ENCODE measurements around the gene NAGK. TPM values are rescaled to one million over a fixed set of nuclear protein-coding genes. Genes with fewer than 3 reads are reported as not detected.
A peak's percentile ranks its signal among the peaks of the same experiment; 100 is the strongest.
"Not testable (repeated sequence)": the region's sequence is repeated elsewhere in the genome, so short reads cannot be mapped to it uniquely, and the experiment has no call there.

Gene NAGK
- 10 to 100 TPM; 17.2 to 69.0 (median 55.1) TPM for total RNA-seq

GRCh38 chr2:71068218-71069035, at the start of gene NAGK:
NAGK (plus strand) TSS chr2:71068648; CDS start chr2:71068684, 36 bp downstream.
- Histone ChIP-seq H3K27ac (peak within 1 kb of the TSS; percentile 95 to 97), H3K9me3 (no peaks in the 10 kb centered on the region), H3K4me1 (peaks cover 0 to 5% of the 10 kb centered on the region in 2 donors), H3K4me3 (peak within 1 kb of the TSS; percentile 70 to 98), H3K36me3 (no peaks in the 10 kb centered on the region), H3K27me3 (no peaks in the 10 kb centered on the region)
- TF ChIP-seq POLR2A (IDR thresholded peaks at IDR 0.05): peak; percentile 99 to 100
- peak in 2 of 4 experiments; percentile 29 to 33 for TF ChIP-seq CTCF (IDR thresholded peaks at IDR 0.05)
- DNase-seq: peak; percentile 95 to 96
- intact Hi-C loops (cut with DNase I; ENCODE audit: low total_unique reads): no loop called here

GRCh38 chr2:71019989-71020388, 48.5 kb upstream of the NAGK start:
- H3K4me3 ChIP-seq; DNase-seq; H3K27me3 ChIP-seq; H3K9me3 ChIP-seq; H3K36me3 ChIP-seq; H3K27ac ChIP-seq; intact Hi-C loops (cut with DNase I; ENCODE audit: low total_unique reads); H3K4me1 ChIP-seq: not testable (repeated sequence)

- H3K4me3 ChIP-seq; H3K36me3 ChIP-seq; intact Hi-C loops (cut with DNase I; ENCODE audit: low total_unique reads); H3K27ac ChIP-seq; H3K27me3 ChIP-seq; H3K4me1 ChIP-seq; H3K9me3 ChIP-seq; DNase-seq: not testable (repeated sequence)
Measured at GRCh38 chr2:71021394-71021793, 47.1 kb upstream of the NAGK start.

GRCh38 chr2:71023553-71024243, 44.8 kb upstream of the NAGK start:
- H3K36me3 ChIP-seq, DNase-seq: not testable (repeated sequence)

GRCh38 chr2:71036296-71036695, 32.2 kb upstream of the NAGK start:
- H3K4me1 ChIP-seq; H3K36me3 ChIP-seq; intact Hi-C loops (cut with DNase I; ENCODE audit: low total_unique reads); DNase-seq; H3K27me3 ChIP-seq; H3K4me3 ChIP-seq; H3K27ac ChIP-seq; H3K9me3 ChIP-seq: not testable (repeated sequence)

More at GRCh38 chr2:71023553-71024243, 44.8 kb upstream of the NAGK start:
- intact Hi-C loops (cut with DNase I; ENCODE audit: low total_unique reads); H3K27me3 ChIP-seq; H3K4me3 ChIP-seq; H3K27ac ChIP-seq; H3K4me1 ChIP-seq; H3K9me3 ChIP-seq: not testable (repeated sequence)

- H3K36me3 ChIP-seq: no peaks in the 10 kb centered on the region
- no peak overlapping the region for H3K27ac ChIP-seq
- no peaks in the 10 kb centered on the region for H3K4me1 ChIP-seq
- TF ChIP-seq CTCF (IDR thresholded peaks at IDR 0.05) (no peak), POLR2A (IDR thresholded peaks at IDR 0.05) (no peak)
- no peaks in the 10 kb centered on the region for H3K27me3 ChIP-seq
- DNase-seq: no peak
- intact Hi-C loops (cut with DNase I; ENCODE audit: low total_unique reads): no loop called here
- H3K4me3 ChIP-seq: no peak overlapping the region
- H3K9me3 ChIP-seq: no peaks in the 10 kb centered on the region
Measured at GRCh38 chr2:71042287-71042686, 26.2 kb upstream of the NAGK start.
